ENCODE data around the gene SPACA4. TPM values are rescaled to one million over a fixed set of nuclear protein-coding genes. Genes with fewer than 3 reads are reported as not detected.
"Not testable (repeated sequence)": the region's sequence is repeated elsewhere in the genome, so short reads cannot be mapped to it uniquely, and the experiment has no call there.

Gene SPACA4
- not detected in 2 replicates for total RNA-seq (2014; rRNA removed; shearing (Covaris generic))

- DNase-seq (ENCODE audit: low read depth) = no peak
Measured at GRCh38 chr19:48606463-48607358, at the start of gene SPACA4. SPACA4 (plus strand) TSS chr19:48606742; CDS start chr19:48606979, 237 bp downstream.

GRCh38 chr19:48556825-48557224 lies 49.7 kb upstream of the SPACA4 start:
- no peak for DNase-seq (ENCODE audit: low read depth)

GRCh38 chr19:48558018-48558684 lies 48.4 kb upstream of the SPACA4 start:
- DNase-seq (ENCODE audit: low read depth) = peak; percentile 93

GRCh38 chr19:48560095-48560530 lies 46.4 kb upstream of the SPACA4 start:
- DNase-seq (ENCODE audit: low read depth) = no peak

- no peak for DNase-seq (ENCODE audit: low read depth)
Measured at GRCh38 chr19:48561412-48561811, 45.1 kb upstream of the SPACA4 start.

GRCh38 chr19:48565090-48565489 lies 41.5 kb upstream of the SPACA4 start:
- peak; percentile 74 for DNase-seq (ENCODE audit: low read depth)

- peak; percentile 95 for DNase-seq (ENCODE audit: low read depth)
Measured at GRCh38 chr19:48568345-48568886, 38.1 kb upstream of the SPACA4 start.

- peak; percentile 58 for DNase-seq (ENCODE audit: low read depth)
Measured at GRCh38 chr19:48569814-48570213, 36.7 kb upstream of the SPACA4 start.

- no peak for DNase-seq (ENCODE audit: low read depth)
Measured at GRCh38 chr19:48571378-48572162, 35.0 kb upstream of the SPACA4 start.

- no peak for DNase-seq (ENCODE audit: low read depth)
Measured at GRCh38 chr19:48573163-48573505, 33.4 kb upstream of the SPACA4 start.

GRCh38 chr19:48575931-48576622 lies 30.5 kb upstream of the SPACA4 start:
- no peak for DNase-seq (ENCODE audit: low read depth)

- not testable (repeated sequence) for DNase-seq (ENCODE audit: low read depth)
Measured at GRCh38 chr19:48577908-48578307, 28.6 kb upstream of the SPACA4 start.

GRCh38 chr19:48578891-48579290 lies 27.7 kb upstream of the SPACA4 start:
- DNase-seq (ENCODE audit: low read depth) = no peak

- DNase-seq (ENCODE audit: low read depth) = no peak
Measured at GRCh38 chr19:48582168-48582567, 24.4 kb upstream of the SPACA4 start.

GRCh38 chr19:48587387-48587786 lies 19.2 kb upstream of the SPACA4 start:
- no peak for DNase-seq (ENCODE audit: low read depth)

GRCh38 chr19:48588670-48589401 lies 17.7 kb upstream of the SPACA4 start:
- peak; percentile 87 for DNase-seq (ENCODE audit: low read depth)

GRCh38 chr19:48591021-48591420 lies 15.5 kb upstream of the SPACA4 start:
- DNase-seq (ENCODE audit: low read depth) = no peak

GRCh38 chr19:48595171-48595570 lies 11.4 kb upstream of the SPACA4 start:
- no peak for DNase-seq (ENCODE audit: low read depth)

GRCh38 chr19:48595833-48596232 lies 10.7 kb upstream of the SPACA4 start:
- DNase-seq (ENCODE audit: low read depth) = no peak

- DNase-seq (ENCODE audit: low read depth) = no peak
Measured at GRCh38 chr19:48596237-48596636, 10.3 kb upstream of the SPACA4 start.
